ENCODE results near the gene PPFIA3.
A peak's percentile ranks its signal among the peaks of the same experiment; 100 is the strongest.

Gene PPFIA3

DNA sequence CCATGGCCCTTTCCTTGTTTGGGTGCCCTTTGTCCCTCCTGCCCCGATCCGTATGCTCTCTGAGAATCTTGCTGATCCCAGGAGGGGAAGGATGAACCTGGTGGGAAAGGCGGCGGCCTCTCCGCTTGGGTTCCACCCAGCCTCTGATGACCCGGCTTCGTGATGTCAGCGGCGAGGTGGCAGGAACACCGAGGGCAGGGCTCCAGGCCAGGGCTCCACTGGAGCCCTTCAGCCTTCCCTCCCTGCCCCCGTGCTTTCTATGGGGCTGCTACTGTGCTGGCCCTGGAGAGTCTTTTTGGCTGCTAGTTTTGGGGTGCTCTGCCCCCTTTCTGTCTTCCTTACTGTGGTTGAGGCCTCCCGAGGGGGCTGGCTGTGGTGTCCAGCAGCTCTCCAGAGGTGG, 17.0 kb upstream of the PPFIA3 start:
- TF ChIP-seq YY1 (IDR thresholded peaks at IDR 0.05; ENCODE audit: low read depth) (no peak), CREB1 (IDR thresholded peaks at IDR 0.05; ENCODE audit: low read depth) (no peak), EGR1 (IDR thresholded peaks at IDR 0.05) (no peak)

DNA sequence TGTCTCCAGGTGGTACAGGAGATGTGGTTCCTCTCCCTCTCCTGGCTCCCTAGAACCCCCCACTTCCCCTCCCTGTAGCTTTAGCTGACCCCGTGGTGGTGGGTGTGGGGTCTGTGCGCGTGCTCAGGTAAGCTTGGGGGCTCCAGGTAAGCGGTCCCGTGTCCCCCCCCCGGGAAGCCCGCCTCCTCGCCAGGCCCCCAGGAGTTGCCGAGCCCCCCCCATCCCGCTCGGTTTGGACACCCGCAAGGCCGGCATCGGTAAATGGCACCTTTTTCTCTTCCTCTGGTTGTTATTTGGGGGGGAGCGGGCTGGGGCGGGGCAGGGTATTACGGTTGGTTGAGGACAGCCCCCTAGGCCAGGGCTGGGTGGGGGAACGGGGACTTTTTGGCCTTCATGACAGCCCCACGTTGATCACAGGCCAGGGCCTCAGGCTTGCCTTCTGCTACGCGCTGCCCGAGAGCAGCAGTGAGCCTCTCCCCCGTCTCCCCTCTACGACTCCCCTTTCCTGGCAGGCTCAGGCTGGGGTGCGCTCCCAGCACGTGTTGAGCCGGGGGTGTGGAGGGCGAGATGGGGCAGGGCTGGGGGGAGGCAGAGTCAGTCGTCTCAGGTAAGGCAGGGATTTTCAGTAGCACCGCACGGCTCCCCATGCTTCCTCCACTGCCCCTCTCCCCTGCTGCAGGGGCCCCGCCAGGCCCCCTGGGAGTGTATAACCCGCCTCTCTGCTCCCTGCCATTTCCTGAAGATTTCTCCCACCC, 15.8 kb upstream of the PPFIA3 start:
- no peak for TF ChIP-seq NFIC (IDR thresholded peaks at IDR 0.05)
- no peak for TF ChIP-seq EP300 (IDR thresholded peaks at IDR 0.05; ENCODE audit: borderline replicate concordance)
- no peak for TF ChIP-seq TCF12 (IDR thresholded peaks at IDR 0.05; ENCODE audit: low read depth)
- TF ChIP-seq RAD21 (IDR thresholded peaks at IDR 0.05; ENCODE audit: low read depth): no peak
- no peak for TF ChIP-seq FOXM1 (IDR thresholded peaks at IDR 0.05; ENCODE audit: borderline replicate concordance, low read depth)
- TF ChIP-seq TEAD4 (IDR thresholded peaks at IDR 0.05): no peak
- TF ChIP-seq ZBTB7A (IDR thresholded peaks at IDR 0.05; ENCODE audit: low read depth): no peak
- TF ChIP-seq, protein P1, sequence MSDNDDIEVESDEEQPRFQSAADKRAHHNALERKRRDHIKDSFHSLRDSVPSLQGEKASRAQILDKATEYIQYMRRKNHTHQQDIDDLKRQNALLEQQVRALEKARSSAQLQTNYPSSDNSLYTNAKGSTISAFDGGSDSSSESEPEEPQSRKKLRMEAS (IDR thresholded peaks at IDR 0.05): no peak
- no peak for TF ChIP-seq TAF1 (IDR thresholded peaks at IDR 0.05; ENCODE audit: low read depth)
- TF ChIP-seq, protein P2, sequence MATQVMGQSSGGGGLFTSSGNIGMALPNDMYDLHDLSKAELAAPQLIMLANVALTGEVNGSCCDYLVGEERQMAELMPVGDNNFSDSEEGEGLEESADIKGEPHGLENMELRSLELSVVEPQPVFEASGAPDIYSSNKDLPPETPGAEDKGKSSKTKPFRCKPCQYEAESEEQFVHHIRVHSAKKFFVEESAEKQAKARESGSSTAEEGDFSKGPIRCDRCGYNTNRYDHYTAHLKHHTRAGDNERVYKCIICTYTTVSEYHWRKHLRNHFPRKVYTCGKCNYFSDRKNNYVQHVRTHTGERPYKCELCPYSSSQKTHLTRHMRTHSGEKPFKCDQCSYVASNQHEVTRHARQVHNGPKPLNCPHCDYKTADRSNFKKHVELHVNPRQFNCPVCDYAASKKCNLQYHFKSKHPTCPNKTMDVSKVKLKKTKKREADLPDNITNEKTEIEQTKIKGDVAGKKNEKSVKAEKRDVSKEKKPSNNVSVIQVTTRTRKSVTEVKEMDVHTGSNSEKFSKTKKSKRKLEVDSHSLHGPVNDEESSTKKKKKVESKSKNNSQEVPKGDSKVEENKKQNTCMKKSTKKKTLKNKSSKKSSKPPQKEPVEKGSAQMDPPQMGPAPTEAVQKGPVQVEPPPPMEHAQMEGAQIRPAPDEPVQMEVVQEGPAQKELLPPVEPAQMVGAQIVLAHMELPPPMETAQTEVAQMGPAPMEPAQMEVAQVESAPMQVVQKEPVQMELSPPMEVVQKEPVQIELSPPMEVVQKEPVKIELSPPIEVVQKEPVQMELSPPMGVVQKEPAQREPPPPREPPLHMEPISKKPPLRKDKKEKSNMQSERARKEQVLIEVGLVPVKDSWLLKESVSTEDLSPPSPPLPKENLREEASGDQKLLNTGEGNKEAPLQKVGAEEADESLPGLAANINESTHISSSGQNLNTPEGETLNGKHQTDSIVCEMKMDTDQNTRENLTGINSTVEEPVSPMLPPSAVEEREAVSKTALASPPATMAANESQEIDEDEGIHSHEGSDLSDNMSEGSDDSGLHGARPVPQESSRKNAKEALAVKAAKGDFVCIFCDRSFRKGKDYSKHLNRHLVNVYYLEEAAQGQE (IDR thresholded peaks at IDR 0.05; ENCODE audit: low read depth): no peak
- no peak for TF ChIP-seq CREB1 (IDR thresholded peaks at IDR 0.05; ENCODE audit: low read depth)
- TF ChIP-seq EGR1 (IDR thresholded peaks at IDR 0.05): no peak
- TF ChIP-seq, protein P3, sequence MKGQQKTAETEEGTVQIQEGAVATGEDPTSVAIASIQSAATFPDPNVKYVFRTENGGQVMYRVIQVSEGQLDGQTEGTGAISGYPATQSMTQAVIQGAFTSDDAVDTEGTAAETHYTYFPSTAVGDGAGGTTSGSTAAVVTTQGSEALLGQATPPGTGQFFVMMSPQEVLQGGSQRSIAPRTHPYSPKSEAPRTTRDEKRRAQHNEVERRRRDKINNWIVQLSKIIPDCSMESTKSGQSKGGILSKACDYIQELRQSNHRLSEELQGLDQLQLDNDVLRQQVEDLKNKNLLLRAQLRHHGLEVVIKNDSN (IDR thresholded peaks at IDR 0.05): no peak
- no peak for TF ChIP-seq CEBPB (IDR thresholded peaks at IDR 0.05)
- TF ChIP-seq YY1 (IDR thresholded peaks at IDR 0.05; ENCODE audit: low read depth): no peak

DNA sequence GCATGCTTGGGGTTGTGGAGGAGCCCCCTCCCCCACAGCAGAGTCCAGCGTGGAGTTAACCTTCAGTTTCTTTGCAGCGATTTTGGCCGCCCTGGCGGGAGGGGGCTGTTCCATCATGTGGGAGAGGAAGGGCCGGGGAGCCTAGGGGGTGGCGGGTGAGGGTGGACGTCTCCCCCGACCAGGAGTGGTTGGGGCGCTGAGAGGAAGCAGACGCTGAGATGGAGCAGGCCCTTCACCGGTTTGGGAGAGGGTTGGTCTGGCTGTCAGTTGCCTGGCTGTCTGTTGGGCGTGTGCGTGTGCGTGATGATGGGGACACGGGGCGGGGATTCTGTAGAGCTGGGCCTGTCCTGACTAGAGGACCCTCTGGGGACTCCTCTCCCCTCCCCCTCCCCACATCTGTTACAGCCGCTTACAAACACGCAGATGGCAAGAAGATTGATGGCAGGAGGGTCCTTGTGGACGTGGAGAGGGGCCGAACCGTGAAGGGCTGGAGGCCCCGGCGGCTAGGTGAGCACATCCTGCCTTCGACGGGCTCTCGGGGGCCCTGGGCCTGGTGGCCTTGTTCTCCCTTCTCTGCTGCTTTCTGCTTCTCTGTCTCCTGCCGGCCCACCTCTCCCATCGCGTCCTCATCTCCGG, 15.0 kb upstream of the PPFIA3 start:
- TF ChIP-seq TAF1 (IDR thresholded peaks at IDR 0.05; ENCODE audit: low read depth) (no peak), RAD21 (IDR thresholded peaks at IDR 0.05; ENCODE audit: low read depth) (no peak), EGR1 (IDR thresholded peaks at IDR 0.05) (no peak), TEAD4 (IDR thresholded peaks at IDR 0.05) (no peak), EP300 (IDR thresholded peaks at IDR 0.05; ENCODE audit: borderline replicate concordance) (no peak), NFIC (IDR thresholded peaks at IDR 0.05) (no peak), FOXM1 (IDR thresholded peaks at IDR 0.05; ENCODE audit: borderline replicate concordance, low read depth) (no peak), ZBTB7A (IDR thresholded peaks at IDR 0.05; ENCODE audit: low read depth) (no peak), CEBPB (IDR thresholded peaks at IDR 0.05) (no peak), CREB1 (IDR thresholded peaks at IDR 0.05; ENCODE audit: low read depth) (no peak), YY1 (IDR thresholded peaks at IDR 0.05; ENCODE audit: low read depth) (no peak), TCF12 (IDR thresholded peaks at IDR 0.05; ENCODE audit: low read depth) (no peak)
- TF ChIP-seq, protein P2 (IDR thresholded peaks at IDR 0.05; ENCODE audit: low read depth): no peak
- TF ChIP-seq, protein P1 (IDR thresholded peaks at IDR 0.05): no peak
- TF ChIP-seq, protein P3 (IDR thresholded peaks at IDR 0.05): no peak

DNA sequence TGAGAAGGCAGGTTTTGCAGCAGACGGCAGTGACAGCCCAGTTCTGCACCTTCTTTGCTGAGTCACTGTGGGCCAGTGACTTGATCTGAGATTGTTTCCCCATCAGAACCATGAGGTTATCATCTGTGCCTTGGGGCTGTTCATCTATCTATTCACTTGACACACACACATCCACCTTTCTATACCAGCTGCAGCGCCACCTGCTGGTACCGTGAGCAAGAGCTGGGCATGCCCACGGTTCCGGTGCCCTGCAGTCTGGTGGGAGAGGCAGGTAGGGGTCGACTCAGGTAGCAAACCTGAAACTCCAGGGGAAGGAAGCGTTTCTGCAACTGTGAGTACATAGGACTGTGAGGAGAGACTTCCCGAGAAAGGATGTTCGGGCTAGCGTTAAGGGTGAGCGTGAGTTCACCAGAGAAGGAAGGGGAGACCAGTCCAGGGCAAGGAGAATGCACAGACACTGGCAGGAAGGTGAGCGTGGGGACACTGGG, 12.7 kb upstream of the PPFIA3 start:
- TF ChIP-seq RAD21 (IDR thresholded peaks at IDR 0.05; ENCODE audit: low read depth): peak; percentile 30; the same call in 1 of the 2 replicates
- no peak for TF ChIP-seq NFIC (IDR thresholded peaks at IDR 0.05)

DNA sequence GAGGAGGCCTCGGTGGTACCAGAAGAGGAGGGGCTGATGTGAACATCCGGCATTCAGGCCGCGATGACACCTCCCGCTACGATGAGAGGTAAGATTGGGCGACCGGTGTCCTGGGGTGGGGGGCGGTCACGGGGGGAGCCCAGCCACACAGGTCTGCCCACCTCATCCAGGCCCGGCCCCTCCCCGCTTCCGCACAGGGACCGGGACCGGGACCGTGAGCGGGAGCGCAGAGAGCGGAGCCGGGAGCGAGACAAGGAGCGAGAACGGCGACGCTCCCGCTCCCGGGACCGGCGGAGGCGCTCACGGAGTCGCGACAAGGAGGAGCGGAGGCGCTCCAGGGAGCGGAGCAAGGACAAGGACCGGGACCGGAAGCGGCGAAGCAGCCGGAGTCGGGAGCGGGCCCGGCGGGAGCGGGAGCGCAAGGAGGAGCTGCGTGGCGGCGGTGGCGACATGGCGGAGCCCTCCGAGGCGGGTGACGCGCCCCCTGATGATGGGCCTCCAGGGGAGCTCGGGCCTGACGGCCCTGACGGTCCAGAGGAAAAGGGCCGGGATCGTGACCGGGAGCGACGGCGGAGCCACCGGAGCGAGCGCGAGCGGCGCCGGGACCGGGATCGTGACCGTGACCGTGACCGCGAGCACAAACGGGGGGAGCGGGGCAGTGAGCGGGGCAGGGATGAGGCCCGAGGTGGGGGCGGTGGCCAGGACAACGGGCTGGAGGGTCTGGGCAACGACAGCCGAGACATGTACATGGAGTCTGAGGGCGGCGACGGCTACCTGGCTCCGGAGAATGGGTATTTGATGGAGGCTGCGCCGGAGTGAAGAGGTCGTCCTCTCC, 11.5 kb upstream of the PPFIA3 start:
- TF ChIP-seq YY1 (IDR thresholded peaks at IDR 0.05; ENCODE audit: low read depth) (no peak), TCF12 (IDR thresholded peaks at IDR 0.05; ENCODE audit: low read depth) (no peak), TAF1 (IDR thresholded peaks at IDR 0.05; ENCODE audit: low read depth) (no peak), FOXM1 (IDR thresholded peaks at IDR 0.05; ENCODE audit: borderline replicate concordance, low read depth) (no peak), RAD21 (IDR thresholded peaks at IDR 0.05; ENCODE audit: low read depth) (no peak), EGR1 (IDR thresholded peaks at IDR 0.05) (no peak), EP300 (IDR thresholded peaks at IDR 0.05; ENCODE audit: borderline replicate concordance) (no peak), NFIC (IDR thresholded peaks at IDR 0.05) (no peak)
- TF ChIP-seq, protein P1 (IDR thresholded peaks at IDR 0.05): no peak
- TF ChIP-seq, protein P2 (IDR thresholded peaks at IDR 0.05; ENCODE audit: low read depth): no peak
